ENCODE measurements around the gene MGARP.

The MGARP gene

GRCh38 chr4:139319571-139319970, 39.5 kb upstream of the MGARP start:
- ATAC-seq (ENCODE audit: insufficient read depth, low read depth): peak; percentile 20; the same call in 1 of the 3 replicates
- TF ChIP-seq EZH2 (IDR thresholded peaks at IDR 0.05; ENCODE audit: borderline replicate concordance, low read depth, low read length, severe bottlenecking) (no peak), CTCF (IDR thresholded peaks at IDR 0.05; ENCODE audit: borderline replicate concordance, extremely low read depth, low read length, poor library complexity, severe bottlenecking) (no peak)
- Histone ChIP-seq H3K9ac (ENCODE audit: low read depth, low read length) (no peak overlapping the region), H3K36me3 (ENCODE audit: insufficient read depth, low read length) (peaks cover 9% of the 10 kb centered on the region), H3K4me2 (ENCODE audit: insufficient read depth, low read length) (no peak overlapping the region), H3K4me3 (ENCODE audit: low read depth in 1 of 2, low read length in 2 of 2) (no peak overlapping the region), H4K20me1 (ENCODE audit: insufficient read depth, low read length) (peaks cover 87% of the 10 kb centered on the region), H3K9me3 (ENCODE audit: insufficient read depth, low read length, severe bottlenecking) (no peaks in the 10 kb centered on the region), H2AFZ (ENCODE audit: low read depth, low read length) (no peak overlapping the region), H3K4me1 (ENCODE audit: insufficient read depth, low read length) (peaks cover 3% of the 10 kb centered on the region; the same call in 1 of the 2 replicates), H3K79me2 (ENCODE audit: insufficient read depth, low read length) (peaks cover 100% of the 10 kb centered on the region), H3K27ac (ENCODE audit: low read length) (no peak overlapping the region), H3K27me3 (ENCODE audit: insufficient read depth, low read length, poor library complexity) (no peaks in the 10 kb centered on the region)
- DNase-seq: no peak

GRCh38 chr4:139317635-139318034, 37.6 kb upstream of the MGARP start:
- H3K27me3 ChIP-seq (ENCODE audit: insufficient read depth, low read length, poor library complexity): no peaks in the 10 kb centered on the region
- H3K79me2 ChIP-seq (ENCODE audit: insufficient read depth, low read length): peaks cover 100% of the 10 kb centered on the region
- no peak overlapping the region for H3K9ac ChIP-seq (ENCODE audit: low read depth, low read length)
- H3K9me3 ChIP-seq (ENCODE audit: insufficient read depth, low read length, severe bottlenecking): no peaks in the 10 kb centered on the region
- H3K4me1 ChIP-seq (ENCODE audit: insufficient read depth, low read length): peaks cover 3% of the 10 kb centered on the region; the same call in 1 of the 2 replicates
- TF ChIP-seq EZH2 (IDR thresholded peaks at IDR 0.05; ENCODE audit: borderline replicate concordance, low read depth, low read length, severe bottlenecking): no peak
- no peak for TF ChIP-seq CTCF (IDR thresholded peaks at IDR 0.05; ENCODE audit: borderline replicate concordance, extremely low read depth, low read length, poor library complexity, severe bottlenecking)
- H3K27ac ChIP-seq (ENCODE audit: low read length): no peak overlapping the region
- DNase-seq (no peak), ATAC-seq (ENCODE audit: insufficient read depth, low read depth) (no peak)
- peaks cover 85% of the 10 kb centered on the region for H4K20me1 ChIP-seq (ENCODE audit: insufficient read depth, low read length)
- no peak overlapping the region for H2AFZ ChIP-seq (ENCODE audit: low read depth, low read length)
- H3K4me3 ChIP-seq (ENCODE audit: low read depth in 1 of 2, low read length in 2 of 2): no peak overlapping the region
- H3K36me3 ChIP-seq (ENCODE audit: insufficient read depth, low read length): peaks cover 14% of the 10 kb centered on the region
- H3K4me2 ChIP-seq (ENCODE audit: insufficient read depth, low read length): no peak overlapping the region

- peaks cover 14% of the 10 kb centered on the region for H3K36me3 ChIP-seq (ENCODE audit: insufficient read depth, low read length)
- peaks cover 100% of the 10 kb centered on the region for H3K79me2 ChIP-seq (ENCODE audit: insufficient read depth, low read length)
- H2AFZ ChIP-seq (ENCODE audit: low read depth, low read length): no peak overlapping the region
- ATAC-seq (ENCODE audit: insufficient read depth, low read depth): no peak
- H3K27me3 ChIP-seq (ENCODE audit: insufficient read depth, low read length, poor library complexity): no peaks in the 10 kb centered on the region
- H3K9ac ChIP-seq (ENCODE audit: low read depth, low read length): no peak overlapping the region
- H3K4me1 ChIP-seq (ENCODE audit: insufficient read depth, low read length): peaks cover 3% of the 10 kb centered on the region; the same call in 1 of the 2 replicates
- H3K27ac ChIP-seq (ENCODE audit: low read length): no peak overlapping the region
- no peak for DNase-seq
- no peak overlapping the region for H3K4me3 ChIP-seq (ENCODE audit: low read depth in 1 of 2, low read length in 2 of 2)
- H3K4me2 ChIP-seq (ENCODE audit: insufficient read depth, low read length): no peak overlapping the region
- TF ChIP-seq EZH2 (IDR thresholded peaks at IDR 0.05; ENCODE audit: borderline replicate concordance, low read depth, low read length, severe bottlenecking) (no peak), CTCF (IDR thresholded peaks at IDR 0.05; ENCODE audit: borderline replicate concordance, extremely low read depth, low read length, poor library complexity, severe bottlenecking) (no peak)
- H4K20me1 ChIP-seq (ENCODE audit: insufficient read depth, low read length): peaks cover 85% of the 10 kb centered on the region
- H3K9me3 ChIP-seq (ENCODE audit: insufficient read depth, low read length, severe bottlenecking): no peaks in the 10 kb centered on the region
Observed at GRCh38 chr4:139316733-139317132, 36.7 kb upstream of the MGARP start.
